ENCODE data around the gene GABPB2.

The GABPB2 gene

GRCh38 chr1:151166505-151166956 is 96.0 kb downstream of the GABPB2 start:
- no peak for FAIRE-seq

- FAIRE-seq = no peak
These were observed 96.6 kb downstream of the GABPB2 start for GRCh38 chr1:151167116-151167515.

GRCh38 chr1:151171190-151171589 is 100.6 kb downstream of the GABPB2 start:
- FAIRE-seq = no peak
